RWPE2 (cell line): ENCODE measurements around the gene SEMA4D.
"Not testable (repeated sequence)": the region's sequence is repeated elsewhere in the genome, so short reads cannot be mapped to it uniquely, and the experiment has no call there.

ENCODE experiments used
- ATAC-seq: fragments of 200-7000 bp; cut with Tn5 transposase; 3 replicates; pipeline ENCODE4 v1.9.1; 2021; ENCODE audit warnings: low read depth
- DNase-seq: peaks from one replicate; pipeline ENCODE4 v3.0.0-alpha.2; 2020; ENCODE audit warnings: low spot score
- H3K27ac ChIP-seq: fragments of 450-650 bp; 2 replicates; pipeline ENCODE4 v1.5.1; 2017; ENCODE audit warnings: mild to moderate bottlenecking; ENCODE audit not compliant: poor library complexity, severe bottlenecking
- H3K27me3 ChIP-seq: fragments of 250-450 bp; sonication (Bioruptor Pico); 2 replicates; pipeline ENCODE4 v1.5.1; 2021; ENCODE audit warnings: mild to moderate bottlenecking, moderate library complexity; ENCODE audit not compliant: insufficient read depth, poor library complexity, severe bottlenecking
- H3K36me3 ChIP-seq: fragments of 250-450 bp; sonication (Bioruptor Pico); 2 replicates; pipeline ENCODE4 v1.5.1; 2020; ENCODE audit warnings: low read depth, mild to moderate bottlenecking, moderate library complexity
- H3K4me1 ChIP-seq: fragments of 250-450 bp; sonication (Bioruptor Pico); 2 replicates; pipeline ENCODE4 v1.5.1; 2021; ENCODE audit warnings: mild to moderate bottlenecking, moderate library complexity; ENCODE audit not compliant: insufficient read depth, poor library complexity, severe bottlenecking
- H3K4me3 ChIP-seq: fragments of 250-450 bp; sonication (Bioruptor Pico); 2 replicates; pipeline ENCODE4 v1.5.1; 2021; ENCODE audit warnings: mild to moderate bottlenecking, moderate library complexity; ENCODE audit not compliant: severe bottlenecking
- H3K9me3 ChIP-seq: fragments of 250-450 bp; sonication (Bioruptor Pico); 2 replicates; pipeline ENCODE4 v1.5.1; 2021; ENCODE audit warnings: mild to moderate bottlenecking, moderate library complexity; ENCODE audit not compliant: severe bottlenecking
- TF ChIP-seq, protein P1 (sequence below): fragments of 450-650 bp; IDR thresholded peaks from one replicate; pipeline ENCODE4 v1.5.1; 2017; ENCODE audit warnings: mild to moderate bottlenecking, moderate library complexity; ENCODE audit not compliant: poor library complexity, severe bottlenecking

The SEMA4D gene

DNA sequence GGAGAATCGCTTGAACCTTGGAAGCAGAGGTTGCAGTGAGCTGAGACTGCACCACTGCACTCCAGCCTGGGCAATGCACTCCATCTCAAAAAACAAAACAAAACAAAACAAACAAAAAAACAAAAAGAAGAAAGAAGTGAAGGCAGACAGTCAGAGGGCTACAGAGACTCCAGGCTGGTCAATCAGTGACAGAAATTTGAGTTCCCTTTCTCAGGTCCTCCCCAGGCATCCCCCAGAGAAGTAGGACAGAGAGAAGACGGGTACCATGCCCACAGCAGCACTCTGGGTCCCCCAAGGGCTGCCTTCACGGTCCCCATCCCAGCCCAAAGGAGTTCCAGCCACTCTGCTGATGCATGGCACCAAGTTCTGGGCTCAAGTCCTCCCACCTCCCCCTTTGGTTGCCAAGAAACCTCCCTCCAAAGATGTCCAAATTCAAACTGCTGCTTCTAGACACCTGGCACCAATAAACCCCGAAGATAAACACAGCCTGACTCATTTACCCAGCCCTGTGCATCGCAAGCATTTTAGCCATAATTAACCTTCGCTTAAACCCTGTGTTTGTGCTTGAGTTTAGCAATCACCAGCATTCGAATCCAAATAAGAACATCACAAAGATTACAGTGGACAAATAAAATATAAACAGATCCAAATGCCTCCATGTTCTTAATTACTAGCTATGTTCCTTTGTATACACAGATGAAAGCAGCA is 24.0 kb downstream of the SEMA4D start:
- H3K27ac ChIP-seq, result no peak overlapping the region
- no peaks in the 10 kb centered on the region for H3K36me3 ChIP-seq
- TF ChIP-seq, protein P1, sequence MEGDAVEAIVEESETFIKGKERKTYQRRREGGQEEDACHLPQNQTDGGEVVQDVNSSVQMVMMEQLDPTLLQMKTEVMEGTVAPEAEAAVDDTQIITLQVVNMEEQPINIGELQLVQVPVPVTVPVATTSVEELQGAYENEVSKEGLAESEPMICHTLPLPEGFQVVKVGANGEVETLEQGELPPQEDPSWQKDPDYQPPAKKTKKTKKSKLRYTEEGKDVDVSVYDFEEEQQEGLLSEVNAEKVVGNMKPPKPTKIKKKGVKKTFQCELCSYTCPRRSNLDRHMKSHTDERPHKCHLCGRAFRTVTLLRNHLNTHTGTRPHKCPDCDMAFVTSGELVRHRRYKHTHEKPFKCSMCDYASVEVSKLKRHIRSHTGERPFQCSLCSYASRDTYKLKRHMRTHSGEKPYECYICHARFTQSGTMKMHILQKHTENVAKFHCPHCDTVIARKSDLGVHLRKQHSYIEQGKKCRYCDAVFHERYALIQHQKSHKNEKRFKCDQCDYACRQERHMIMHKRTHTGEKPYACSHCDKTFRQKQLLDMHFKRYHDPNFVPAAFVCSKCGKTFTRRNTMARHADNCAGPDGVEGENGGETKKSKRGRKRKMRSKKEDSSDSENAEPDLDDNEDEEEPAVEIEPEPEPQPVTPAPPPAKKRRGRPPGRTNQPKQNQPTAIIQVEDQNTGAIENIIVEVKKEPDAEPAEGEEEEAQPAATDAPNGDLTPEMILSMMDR, result no peak
- no peaks in the 10 kb centered on the region for H3K27me3 ChIP-seq
- no peak overlapping the region for H3K4me3 ChIP-seq
- ATAC-seq (no peak), DNase-seq (no peak)
- peaks cover 14% of the 10 kb centered on the region for H3K4me1 ChIP-seq
- H3K9me3 ChIP-seq, result no peaks in the 10 kb centered on the region

DNA sequence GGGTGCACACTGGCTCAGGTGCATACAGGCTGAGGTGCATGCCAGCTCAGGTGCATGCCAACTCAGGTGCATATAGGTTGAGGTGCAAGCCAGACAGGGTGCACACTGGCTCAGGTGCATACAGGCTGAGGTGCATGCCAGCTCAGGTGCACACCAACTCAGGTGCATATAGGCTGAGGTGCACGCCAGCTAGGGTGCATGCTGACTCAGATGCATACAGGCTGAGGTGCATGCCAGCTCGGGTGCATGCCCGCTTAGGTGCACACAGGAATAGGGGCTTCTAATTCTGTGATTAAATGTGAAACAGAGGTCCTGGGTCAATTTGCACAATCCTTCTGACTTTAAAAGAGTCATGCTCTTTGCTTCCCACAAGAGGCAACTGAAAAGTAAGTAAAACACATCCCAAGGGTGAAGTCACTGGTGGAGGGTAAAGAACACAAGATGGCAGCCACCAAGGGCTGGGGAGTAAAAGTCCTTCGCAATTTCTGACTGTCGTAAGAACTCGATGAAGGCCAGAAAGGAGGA is 26.1 kb downstream of the SEMA4D start:
- H3K4me3 ChIP-seq, H3K27ac ChIP-seq, H3K36me3 ChIP-seq, DNase-seq, H3K4me1 ChIP-seq, H3K27me3 ChIP-seq, H3K9me3 ChIP-seq, ATAC-seq: not testable (repeated sequence)

GRCh38 chr9:89471390-89471789 is 26.5 kb downstream of the SEMA4D start:
- no peak overlapping the region for H3K27ac ChIP-seq
- no peak overlapping the region for H3K4me3 ChIP-seq
- no peaks in the 10 kb centered on the region for H3K27me3 ChIP-seq
- no peaks in the 10 kb centered on the region for H3K36me3 ChIP-seq
- H3K9me3 ChIP-seq, result no peaks in the 10 kb centered on the region
- ATAC-seq, result no peak
- no peaks in the 10 kb centered on the region for H3K4me1 ChIP-seq
- DNase-seq, result no peak
- TF ChIP-seq, protein P1, result no peak

GRCh38 chr9:89470224-89470839 is 27.6 kb downstream of the SEMA4D start:
- no peaks in the 10 kb centered on the region for H3K4me1 ChIP-seq
- no peak overlapping the region for H3K4me3 ChIP-seq
- DNase-seq (no peak), ATAC-seq (no peak)
- H3K36me3 ChIP-seq, result no peaks in the 10 kb centered on the region
- TF ChIP-seq, protein P1, result no peak
- no peak overlapping the region for H3K27ac ChIP-seq
- H3K9me3 ChIP-seq, result no peaks in the 10 kb centered on the region
- H3K27me3 ChIP-seq, result no peaks in the 10 kb centered on the region

DNA sequence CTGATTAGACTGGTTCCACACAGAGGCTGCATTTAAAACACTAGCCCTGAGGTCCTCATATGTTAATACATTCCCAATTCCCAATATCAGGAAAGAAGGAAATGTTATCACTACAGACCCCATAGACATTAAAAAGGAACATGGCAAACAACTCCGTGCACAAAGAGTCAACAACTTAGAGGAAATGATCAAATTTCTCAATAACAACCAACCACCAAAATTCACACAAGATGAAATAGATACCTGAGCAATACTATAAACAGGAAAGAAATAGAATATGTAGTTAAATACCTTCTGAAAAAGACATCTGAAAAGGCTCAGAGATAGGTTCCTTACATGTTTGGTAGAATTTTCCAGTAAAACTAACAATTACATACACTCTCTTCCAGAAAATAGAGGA is 28.9 kb downstream of the SEMA4D start:
- H3K27ac ChIP-seq, result no peak overlapping the region
- no peaks in the 10 kb centered on the region for H3K36me3 ChIP-seq

More for the DNA sequence above, 28.9 kb downstream of the SEMA4D start:
- Histone ChIP-seq H3K4me1 (no peaks in the 10 kb centered on the region), H3K9me3 (no peaks in the 10 kb centered on the region), H3K4me3 (no peak overlapping the region), H3K27me3 (no peaks in the 10 kb centered on the region)
- DNase-seq, result no peak
- ATAC-seq, result no peak
- TF ChIP-seq, protein P1, result no peak
